ENCODE results near the gene VSIR. TPM values are rescaled to one million over a fixed set of nuclear protein-coding genes. Genes with fewer than 3 reads are reported as not detected.

VSIR gene
- total RNA-seq, 1 donor from 2014 or later, result not detected

GRCh38 chr10:71734797-71735196 is 38.5 kb downstream of the VSIR start:
- Mint-ChIP-seq H3K4me3 (no peak overlapping the region), H3K9me3 (no peaks in the 10 kb centered on the region), H3K36me3 (ENCODE audit: low read depth) (no peaks in the 10 kb centered on the region), H3K27me3 (ENCODE audit: low read depth) (no peaks in the 10 kb centered on the region), H3K4me1 (no peaks in the 10 kb centered on the region), H3K27ac (ENCODE audit: unreplicated experiment) (no peak overlapping the region)
- TF ChIP-seq CTCF (conservative IDR thresholded peaks at IDR 0.05), result no peak
- DNase-seq (ENCODE audit: low read depth, low spot score), result no peak

GRCh38 chr10:71731791-71732190 is 41.5 kb downstream of the VSIR start:
- Mint-ChIP-seq H3K4me3 (no peak overlapping the region), H3K9me3 (no peaks in the 10 kb centered on the region), H3K36me3 (ENCODE audit: low read depth) (no peaks in the 10 kb centered on the region), H3K4me1 (no peaks in the 10 kb centered on the region), H3K27ac (ENCODE audit: unreplicated experiment) (no peak overlapping the region), H3K27me3 (ENCODE audit: low read depth) (no peaks in the 10 kb centered on the region)
- DNase-seq (ENCODE audit: low read depth, low spot score), result no peak
- TF ChIP-seq CTCF (conservative IDR thresholded peaks at IDR 0.05), result no peak

- Mint-ChIP-seq H3K9me3 (no peaks in the 10 kb centered on the region), H3K36me3 (ENCODE audit: low read depth) (no peaks in the 10 kb centered on the region), H3K4me1 (peaks cover 7% of the 10 kb centered on the region), H3K4me3 (no peak overlapping the region), H3K27ac (ENCODE audit: unreplicated experiment) (no peak overlapping the region), H3K27me3 (ENCODE audit: low read depth) (no peaks in the 10 kb centered on the region)
- no peak for DNase-seq (ENCODE audit: low read depth, low spot score)
- TF ChIP-seq CTCF (conservative IDR thresholded peaks at IDR 0.05), result no peak
Measured at GRCh38 chr10:71729161-71729636, 44.1 kb downstream of the VSIR start.

GRCh38 chr10:71727738-71728737 is 45.3 kb downstream of the VSIR start:
- no peak for TF ChIP-seq CTCF (conservative IDR thresholded peaks at IDR 0.05)
- Mint-ChIP-seq H3K4me3 (no peak overlapping the region), H3K9me3 (no peaks in the 10 kb centered on the region), H3K4me1 (peaks cover 7% of the 10 kb centered on the region), H3K27ac (ENCODE audit: unreplicated experiment) (no peak overlapping the region), H3K27me3 (ENCODE audit: low read depth) (no peaks in the 10 kb centered on the region), H3K36me3 (ENCODE audit: low read depth) (no peaks in the 10 kb centered on the region)
- no peak for DNase-seq (ENCODE audit: low read depth, low spot score)

- Mint-ChIP-seq H3K27ac (ENCODE audit: unreplicated experiment) (no peak overlapping the region), H3K4me3 (no peak overlapping the region), H3K27me3 (ENCODE audit: low read depth) (no peaks in the 10 kb centered on the region), H3K36me3 (ENCODE audit: low read depth) (no peaks in the 10 kb centered on the region), H3K9me3 (no peaks in the 10 kb centered on the region), H3K4me1 (peaks cover 7% of the 10 kb centered on the region)
- no peak for TF ChIP-seq CTCF (conservative IDR thresholded peaks at IDR 0.05)
- DNase-seq (ENCODE audit: low read depth, low spot score), result no peak
Measured at GRCh38 chr10:71727105-71727737, 46.1 kb downstream of the VSIR start.

All from neural crest cell (in vitro differentiated cells).